HG03097 (cell line): ENCODE measurements around the gene CCNL1.

Experiments
- ATAC-seq: cut with Tn5 transposase; IDR thresholded peaks from one replicate; pipeline ENCODE4 v1.9.1; 2021; ENCODE audit not compliant: unreplicated experiment, low FRiP score

The CCNL1 gene

DNA sequence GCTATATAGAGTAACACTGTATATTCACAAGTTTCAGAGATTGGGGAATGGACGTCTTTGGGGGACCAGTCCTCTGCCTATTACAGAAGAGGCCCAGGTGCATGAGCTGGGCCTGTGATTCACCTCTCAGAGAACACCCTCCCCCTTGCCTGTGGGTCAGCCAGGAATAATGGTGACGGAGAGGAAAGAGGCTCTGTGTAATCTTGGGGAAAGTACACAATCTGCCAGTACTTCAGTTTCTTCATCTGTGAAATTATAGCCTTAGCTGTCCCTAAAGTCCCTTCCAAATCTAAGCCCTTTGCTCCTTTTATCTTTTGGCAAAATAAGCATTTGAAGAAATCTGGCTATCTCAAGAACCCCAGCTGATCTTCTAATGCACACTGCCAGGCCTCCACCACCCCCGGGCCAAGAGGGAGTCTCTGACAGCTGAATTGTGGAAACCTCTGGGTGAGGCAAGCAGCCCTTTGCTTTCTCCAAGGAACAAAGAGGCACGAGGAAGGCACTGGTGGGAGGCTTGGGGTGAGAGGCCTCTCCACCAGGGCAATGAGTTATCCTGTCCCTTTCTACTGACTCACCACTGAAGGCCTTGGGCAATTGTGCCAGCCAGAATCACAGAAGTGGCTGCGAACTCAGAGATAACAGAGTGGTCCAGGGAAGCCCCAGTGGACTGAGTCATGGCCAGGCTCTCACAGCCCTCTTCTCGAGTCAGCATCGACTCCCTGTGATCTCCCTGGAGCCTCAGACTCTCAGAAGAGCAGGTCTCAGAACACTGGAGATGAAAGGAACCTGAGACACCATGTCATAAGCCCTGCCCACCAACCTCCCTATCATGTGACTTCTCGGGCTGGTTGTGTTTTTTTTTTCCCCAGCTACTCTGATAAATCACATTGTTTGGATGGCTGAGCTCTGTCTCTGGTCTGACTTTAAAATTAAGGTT is 31.8 kb downstream of the CCNL1 start:
- ATAC-seq: no peak

DNA sequence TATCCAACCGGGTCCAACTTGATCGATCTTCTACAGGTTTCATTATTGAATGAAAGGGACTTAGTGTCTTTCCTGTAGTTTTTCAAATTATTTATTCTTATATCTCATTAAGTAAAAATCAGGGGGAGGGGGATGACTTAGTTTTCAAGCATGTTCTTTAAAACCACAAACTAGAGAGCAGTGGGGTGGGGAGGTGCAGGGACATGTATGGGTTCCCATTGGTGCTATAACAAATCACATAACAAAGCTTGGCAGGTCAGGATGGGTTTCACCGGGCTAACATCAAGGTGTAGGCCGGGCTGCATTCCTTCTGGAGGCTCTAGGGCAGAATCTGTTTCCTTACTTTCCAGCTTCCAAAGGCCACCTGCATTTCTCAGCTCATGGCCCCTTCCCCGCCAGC is 32.7 kb downstream of the CCNL1 start:
- no peak for ATAC-seq

DNA sequence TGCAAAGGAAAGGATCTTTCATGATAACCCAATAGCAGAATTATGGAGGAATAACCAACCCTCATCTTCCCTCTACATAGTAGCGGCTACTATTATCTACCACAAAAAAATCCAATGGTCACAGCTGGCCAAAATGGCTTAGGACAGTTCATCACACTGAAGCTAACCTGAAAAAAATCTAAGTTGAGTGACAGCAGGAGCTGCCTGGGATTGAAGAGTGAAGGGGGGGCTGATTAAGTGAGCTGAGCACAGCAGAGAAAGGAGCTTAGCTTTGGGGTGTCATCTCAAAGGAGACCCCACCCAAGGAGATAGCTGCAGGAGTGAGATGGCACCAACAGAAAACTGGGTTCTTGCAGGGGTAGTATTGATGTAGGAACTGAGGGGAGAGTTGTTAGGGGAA is 33.6 kb downstream of the CCNL1 start:
- ATAC-seq: no peak

DNA sequence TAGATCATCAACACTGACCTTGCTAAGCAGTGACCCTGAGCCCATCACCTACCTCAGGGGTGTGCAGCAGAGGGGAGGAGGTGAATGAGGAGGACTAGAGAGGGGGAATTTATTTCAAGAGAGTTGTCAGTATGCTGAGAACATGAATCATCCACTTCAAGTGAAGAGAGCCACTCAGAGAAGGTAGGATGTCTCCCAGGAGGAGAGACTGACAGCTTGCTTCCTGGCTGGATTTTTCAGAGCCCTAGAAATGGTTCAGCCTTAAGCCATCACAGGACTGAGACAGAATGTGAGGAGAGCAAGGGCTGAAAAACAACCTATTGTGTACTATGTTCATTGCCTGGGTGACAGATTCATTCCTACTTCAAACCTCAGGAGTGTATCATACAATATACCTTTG is 34.8 kb downstream of the CCNL1 start:
- ATAC-seq: no peak

DNA sequence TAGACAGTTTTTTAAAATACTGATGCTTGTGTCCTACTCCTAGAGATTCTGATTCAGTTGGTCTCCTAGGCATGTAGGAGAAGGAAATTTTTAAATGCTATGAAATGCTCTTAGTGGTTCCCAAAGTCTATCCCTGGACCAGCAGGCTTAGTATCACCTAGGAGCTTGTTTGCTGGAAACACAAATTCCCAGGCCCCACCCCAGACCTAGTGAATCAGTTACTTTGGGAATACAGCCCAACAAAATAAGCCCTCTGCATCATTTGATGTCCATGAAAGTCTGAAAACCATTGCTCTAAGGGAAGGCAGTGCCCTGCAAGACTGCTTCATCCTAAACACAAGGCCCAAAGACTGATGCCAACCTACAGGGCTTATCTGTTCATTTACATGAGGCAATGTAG is 36.3 kb downstream of the CCNL1 start:
- ATAC-seq: no peak

DNA sequence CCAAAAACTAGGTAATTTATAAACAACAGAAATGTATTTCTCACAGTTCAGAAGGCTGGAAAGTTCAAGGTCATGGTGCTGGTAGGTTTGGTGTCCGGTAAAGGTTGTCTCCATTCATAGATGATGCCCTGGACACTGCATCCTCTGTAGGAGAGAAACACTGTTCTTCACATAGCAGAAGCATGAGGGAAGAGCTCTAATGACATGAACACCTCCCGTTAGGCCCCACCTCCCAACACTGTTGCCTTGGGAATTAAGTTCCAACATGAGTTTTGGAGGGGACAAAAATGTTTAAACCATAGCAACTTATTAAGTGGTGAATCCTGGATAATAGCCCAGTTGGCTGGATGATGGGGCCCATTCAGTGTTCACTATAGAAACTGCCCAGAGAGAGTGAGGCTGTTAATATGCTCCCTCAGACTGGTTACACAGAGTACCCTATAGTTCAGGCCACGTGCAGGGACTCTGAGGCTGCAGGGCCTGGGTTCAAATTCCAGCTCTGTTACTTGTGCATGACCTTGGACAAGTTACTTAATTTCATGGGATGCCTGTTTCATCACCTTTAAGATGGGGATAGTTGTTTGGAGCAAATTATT is 37.0 kb downstream of the CCNL1 start:
- no peak for ATAC-seq

DNA sequence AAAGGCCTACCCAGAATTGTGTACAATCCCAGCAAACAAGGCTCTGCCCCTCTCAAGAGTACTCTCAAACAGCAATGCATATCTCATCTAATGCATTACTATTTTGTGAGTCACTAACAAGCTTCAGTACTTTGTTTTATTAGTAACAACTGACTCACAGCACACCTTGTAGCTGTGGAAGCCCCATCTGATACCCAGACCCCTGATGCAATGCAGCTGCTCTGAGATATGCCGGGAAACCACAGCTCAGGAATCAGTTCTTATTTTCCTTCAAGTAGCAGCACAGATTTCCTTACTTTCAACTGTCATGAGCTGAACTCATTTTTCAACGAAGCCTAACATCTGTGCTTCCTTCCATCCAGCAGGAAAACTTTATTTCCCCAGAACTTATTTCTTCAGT is 37.8 kb downstream of the CCNL1 start:
- ATAC-seq: no peak

DNA sequence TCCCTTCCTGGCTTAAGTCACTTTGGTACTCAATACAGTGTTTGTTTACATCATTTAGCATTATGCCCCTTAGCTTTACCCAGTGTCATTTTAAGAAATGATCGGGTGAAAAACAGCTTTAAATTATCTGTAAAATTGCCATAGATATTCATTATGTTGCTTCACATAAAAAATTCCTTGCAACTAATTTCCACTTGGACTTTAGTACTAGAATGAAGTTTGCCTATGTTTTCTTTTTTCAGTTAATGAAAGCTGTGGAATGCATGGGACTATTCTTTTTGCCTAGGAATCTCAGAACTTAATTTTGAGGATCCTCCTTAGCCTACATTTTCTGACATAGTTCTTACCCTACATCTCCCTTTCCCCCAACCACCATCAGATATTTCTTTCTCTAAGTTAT is 38.4 kb downstream of the CCNL1 start:
- no peak for ATAC-seq

DNA sequence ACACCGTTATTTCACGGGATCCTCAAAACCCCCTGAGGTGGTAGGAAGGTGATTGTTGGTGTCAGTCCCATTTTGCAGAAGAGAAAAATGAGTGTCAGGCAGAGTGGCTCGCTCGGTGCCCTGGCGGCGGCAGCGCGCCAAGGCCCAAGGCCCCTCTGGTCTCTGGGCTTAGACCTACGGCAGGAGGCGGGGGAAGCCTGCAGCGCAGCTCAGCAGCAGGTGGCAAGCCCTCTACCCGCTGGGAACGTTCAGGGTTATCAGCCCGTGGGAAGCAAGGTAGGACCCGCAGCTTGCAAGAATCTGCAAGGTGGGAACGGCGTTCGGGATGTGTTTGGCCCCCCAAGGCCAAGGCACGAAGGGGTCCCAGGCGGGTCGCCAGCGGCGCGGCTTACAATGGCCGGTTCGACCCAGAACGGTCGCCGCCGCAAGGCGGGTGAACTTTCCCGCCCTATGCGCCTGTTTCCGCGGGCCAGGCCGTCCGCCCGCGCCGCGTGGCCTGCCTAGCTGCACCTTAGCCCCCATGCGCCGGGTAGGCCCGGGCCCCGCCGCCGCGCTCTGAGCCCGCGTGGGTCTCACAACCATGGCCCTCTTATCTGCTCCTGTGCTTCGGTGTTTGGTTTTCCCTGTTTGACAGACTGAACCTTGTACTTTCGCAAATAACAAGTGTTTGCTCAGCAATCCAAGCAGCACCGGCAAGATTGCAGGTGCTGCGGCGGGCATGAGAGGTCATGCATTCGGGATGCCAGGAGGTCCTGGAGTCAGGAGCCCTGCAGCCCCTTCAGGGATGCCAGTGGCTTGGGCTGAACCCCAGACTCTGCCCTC is 39.7 kb downstream of the CCNL1 start:
- no peak for ATAC-seq

DNA sequence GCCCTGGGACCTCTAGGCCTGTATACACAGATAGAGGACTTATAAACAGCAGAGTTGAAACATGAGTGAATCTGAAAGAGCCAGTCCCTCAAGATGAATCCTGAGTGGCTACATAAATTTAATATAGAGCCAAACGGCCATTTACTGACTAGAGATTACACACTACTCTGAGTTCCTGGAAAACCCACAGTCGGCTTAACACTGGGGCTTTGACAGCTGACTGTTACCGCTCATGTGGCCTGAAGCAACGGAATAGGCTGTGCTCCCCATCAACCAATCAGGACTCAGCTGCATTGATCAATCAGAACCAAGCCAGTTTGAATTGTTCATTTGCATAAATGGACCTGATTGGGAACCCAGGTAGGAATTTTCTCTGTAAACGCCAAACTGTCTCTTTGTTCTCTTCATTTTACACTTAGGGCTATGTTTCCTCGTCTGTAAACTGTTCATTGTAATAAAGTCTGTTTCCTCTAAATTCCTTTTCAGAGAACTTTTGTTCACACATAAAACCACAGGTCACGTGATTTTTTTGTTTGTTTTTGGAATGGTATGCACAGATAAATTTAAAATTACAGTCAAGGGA is 40.5 kb downstream of the CCNL1 start:
- no peak for ATAC-seq

DNA sequence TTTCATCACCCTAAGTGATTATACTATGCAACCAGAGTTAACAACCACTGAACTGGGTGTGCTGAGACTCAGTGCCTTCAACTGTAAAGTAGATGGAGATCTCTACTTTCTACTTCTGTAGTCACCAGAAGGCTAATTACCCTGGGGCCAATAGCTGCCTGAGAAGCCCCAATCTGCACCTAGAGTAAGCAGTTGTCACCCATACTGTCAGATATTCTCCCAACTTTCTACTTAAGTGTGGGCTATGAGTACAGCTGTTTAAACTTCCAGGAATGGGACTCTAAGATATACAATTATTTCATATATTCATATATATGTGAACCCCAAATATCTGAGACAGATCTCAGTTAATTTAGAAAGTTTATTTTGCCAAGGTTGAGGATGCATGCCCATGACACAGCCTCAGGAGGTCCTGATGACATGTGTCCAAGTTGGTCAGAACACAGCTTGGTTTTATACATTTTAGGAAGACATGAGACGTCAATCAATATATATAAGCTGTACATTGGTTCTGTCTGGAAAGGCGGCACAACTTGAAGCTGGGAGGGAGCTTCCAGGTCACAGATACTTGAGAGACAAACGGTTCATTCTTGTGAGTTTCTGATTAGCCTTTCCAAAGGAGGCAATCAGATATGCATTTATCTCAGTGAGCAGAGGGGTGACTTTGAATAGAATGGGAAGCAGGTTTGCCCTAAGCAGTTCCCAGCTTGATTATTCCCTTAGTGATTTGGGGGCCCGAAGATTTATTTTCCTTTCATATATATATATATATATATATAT is 41.9 kb downstream of the CCNL1 start:
- ATAC-seq: no peak

DNA sequence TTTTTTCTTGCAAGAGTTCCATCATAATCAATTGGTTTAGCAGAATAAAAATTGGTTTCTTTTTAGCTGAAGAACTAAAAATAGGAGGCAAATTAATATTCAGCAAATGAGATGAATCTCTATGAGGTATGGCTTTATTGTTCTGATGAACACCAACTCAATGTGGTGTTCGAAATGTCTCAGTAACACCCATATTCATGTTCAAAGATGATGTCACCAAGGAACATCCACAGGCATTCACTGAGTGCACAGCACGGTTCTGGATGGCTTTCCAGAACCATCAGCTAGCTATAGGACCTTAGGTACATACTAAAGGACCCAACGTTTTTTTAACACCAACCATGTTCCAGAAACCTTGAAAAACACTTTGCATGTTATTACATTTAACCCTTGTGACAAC is 42.7 kb downstream of the CCNL1 start:
- no peak for ATAC-seq

DNA sequence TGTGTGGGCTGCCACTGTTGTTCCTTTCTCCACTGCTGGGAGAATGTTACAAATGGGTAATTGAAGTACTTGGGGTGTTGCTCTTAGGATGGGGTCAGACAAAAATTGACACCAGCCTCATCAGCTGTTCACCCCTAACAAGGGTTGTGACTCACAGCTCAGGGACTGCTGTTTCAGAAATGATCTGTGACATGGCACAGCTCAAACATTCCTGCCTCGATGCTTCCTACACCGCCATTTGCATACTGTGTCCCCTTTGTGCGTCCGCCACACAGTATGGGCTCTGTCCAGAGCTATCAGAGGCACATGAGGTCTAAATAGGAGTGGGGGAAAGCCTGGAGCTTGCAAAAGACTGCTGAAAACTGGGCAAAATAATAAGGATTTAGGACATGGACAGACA is 43.9 kb downstream of the CCNL1 start:
- no peak for ATAC-seq

DNA sequence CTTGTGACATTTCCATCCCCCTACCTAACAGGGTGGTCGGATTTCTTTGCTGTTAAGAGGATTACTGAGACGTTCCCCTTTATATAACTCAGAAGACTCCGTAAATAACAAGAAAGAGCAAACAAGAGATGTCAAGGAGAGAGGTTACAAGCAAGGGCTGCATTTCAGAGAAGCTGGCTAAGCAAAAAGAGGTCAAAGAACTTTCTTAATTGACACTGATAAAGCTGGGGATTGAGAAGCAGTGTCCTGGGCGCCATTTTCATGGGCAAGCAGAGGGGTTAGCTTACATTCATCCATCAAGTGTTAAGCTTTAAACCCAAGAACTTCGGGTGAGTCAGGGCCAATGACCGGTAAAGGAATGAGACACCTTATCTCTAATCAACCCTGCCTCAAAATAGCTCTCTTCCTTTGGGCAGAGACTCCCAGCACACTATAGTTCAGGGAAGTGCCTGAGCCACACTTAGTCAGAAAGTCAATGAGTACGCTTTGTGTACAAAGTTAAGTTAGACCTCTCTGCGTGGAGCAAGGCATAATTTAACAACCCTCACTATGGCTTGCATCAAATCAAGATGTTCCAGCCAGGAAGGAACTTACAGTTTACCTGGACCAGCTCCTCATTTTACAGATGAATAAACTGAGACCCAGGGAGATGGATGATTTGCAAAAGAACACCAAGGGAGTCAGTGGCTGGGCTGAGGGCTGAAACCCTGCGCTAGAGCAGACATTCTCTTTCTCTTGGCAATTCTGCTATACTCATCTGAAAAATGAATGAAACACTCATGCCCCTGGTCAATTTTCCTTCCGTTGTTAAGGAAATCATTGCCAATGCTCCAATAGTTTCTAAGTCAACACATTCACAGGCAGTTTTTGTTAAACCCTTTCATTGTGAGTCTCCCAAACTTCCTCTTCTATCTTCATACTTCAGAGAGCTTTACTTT is 44.6 kb downstream of the CCNL1 start:
- ATAC-seq: no peak

DNA sequence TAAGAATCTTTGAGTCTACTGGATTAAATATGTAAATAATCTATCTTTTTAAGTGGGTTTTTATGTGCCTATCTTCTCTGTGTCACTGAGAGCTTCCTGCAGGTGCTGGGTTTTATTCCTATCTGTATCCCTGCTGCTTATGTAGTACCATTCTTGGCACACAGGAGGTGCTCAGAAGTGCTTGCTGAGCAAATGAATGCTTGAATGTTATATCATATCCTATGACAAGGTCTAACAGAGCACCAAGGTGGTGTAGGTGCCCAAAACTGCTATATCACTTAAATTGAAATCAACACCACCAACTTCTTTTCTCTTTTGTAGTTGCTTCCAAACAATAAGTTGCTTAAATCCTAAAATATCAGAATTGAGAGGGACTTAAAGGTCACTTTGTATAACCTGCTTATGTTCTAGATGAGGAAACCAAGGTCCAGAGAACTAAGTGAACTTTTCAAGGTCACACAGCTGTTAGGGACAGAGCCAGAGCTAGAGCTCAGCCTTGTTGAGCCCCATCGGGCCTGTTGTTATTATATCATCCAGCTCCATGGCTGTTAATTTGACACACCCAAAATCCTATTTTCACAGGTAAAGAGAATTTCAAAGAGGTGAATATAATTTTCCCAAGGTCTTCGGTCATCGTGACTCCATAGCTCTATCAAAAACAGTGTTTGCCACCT is 46.0 kb downstream of the CCNL1 start:
- no peak for ATAC-seq

DNA sequence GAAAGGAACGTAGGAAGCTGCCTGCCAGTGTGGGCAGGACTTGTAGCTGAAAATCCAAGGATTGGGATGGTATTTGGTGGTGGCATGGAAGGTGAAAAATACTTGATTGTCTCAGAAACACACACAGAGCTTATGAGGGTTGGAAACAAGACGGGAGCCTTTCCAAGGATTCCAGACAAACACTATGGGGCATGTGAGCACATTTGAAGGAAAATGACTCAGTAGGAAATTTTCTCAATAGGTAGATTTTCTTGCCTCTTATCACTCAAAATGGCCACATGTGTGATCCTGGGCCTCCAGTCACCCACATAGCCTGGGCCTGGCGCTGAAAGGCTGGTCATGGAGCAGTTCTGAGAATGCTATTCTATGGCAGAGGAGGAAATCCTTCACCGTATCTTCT is 47.4 kb downstream of the CCNL1 start:
- ATAC-seq: no peak

DNA sequence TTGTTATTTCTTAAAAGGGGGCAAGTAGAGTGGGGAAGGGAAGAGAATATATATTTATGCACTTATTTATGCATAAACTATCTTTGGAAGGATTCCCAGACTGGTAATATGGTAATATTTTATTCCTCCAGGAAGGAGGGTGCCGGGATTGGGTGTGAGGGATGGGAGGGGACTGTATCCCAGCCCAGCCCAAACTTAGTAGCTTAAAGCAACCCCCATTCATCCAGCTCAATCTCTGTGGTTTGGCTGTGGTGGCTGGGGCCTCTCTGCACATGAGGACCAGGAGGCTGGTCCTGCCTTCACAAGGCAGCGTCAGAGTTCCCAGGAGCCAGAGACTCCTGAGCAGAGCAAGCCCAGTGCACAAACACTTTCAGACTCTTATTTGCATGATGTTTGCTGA is 48.4 kb downstream of the CCNL1 start:
- ATAC-seq: no peak

DNA sequence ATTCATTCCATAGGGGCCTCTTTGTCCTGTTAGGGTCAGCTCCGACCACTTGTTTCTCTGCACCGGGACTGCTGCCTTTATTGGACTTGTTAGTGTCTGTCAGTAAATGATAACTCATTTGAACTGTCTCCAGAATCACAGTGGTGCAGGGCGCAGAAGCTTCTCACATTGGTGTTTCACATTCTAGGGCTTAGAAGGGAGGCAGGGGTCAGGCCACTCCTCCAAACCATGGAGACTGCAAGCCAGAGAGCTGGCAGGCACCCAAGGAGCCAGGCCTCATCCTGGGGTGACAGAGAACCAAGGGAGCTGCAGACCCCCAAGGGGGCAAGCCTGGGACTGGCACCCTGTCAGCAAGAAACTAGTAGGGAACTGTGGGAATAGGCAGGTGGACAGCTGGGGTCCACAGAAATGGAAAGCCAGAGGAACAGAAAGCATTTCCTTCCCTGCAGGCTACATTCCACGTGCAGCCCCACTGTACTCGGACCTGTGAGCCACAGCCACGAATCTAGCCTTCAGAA is 49.1 kb downstream of the CCNL1 start:
- no peak for ATAC-seq
